HepG2 (cell line): Measurements from ENCODE around the gene GMPPA. TPM values are rescaled to one million over a fixed set of nuclear protein-coding genes. Genes with fewer than 3 reads are reported as not detected.

Source experiments
- ARNTL ChIP-seq: sonication (generic); formaldehyde crosslinking; IDR thresholded peaks from 2 replicates; pipeline ENCODE4 v1.4.0; 2020; ENCODE audit warnings: mild to moderate bottlenecking, missing genetic modification reagents
- DZIP1 ChIP-seq: sonication (generic); formaldehyde crosslinking; IDR thresholded peaks from 2 replicates; pipeline ENCODE4 v1.5.0; 2020; ENCODE audit warnings: mild to moderate bottlenecking, missing genetic modification reagents
- GPBP1L1 ChIP-seq: sonication (generic); formaldehyde crosslinking; IDR thresholded peaks from 2 replicates; pipeline ENCODE4 v1.5.0; 2020; ENCODE audit warnings: mild to moderate bottlenecking, missing genetic modification reagents
- MATR3 ChIP-seq: sonication (generic); formaldehyde crosslinking; IDR thresholded peaks from 2 replicates; pipeline ENCODE4 v1.4.0; 2020; ENCODE audit warnings: missing genetic modification reagents
- SAP130 ChIP-seq: IDR thresholded peaks from 2 replicates; pipeline ENCODE4 v1.6.1; 2016; ENCODE audit warnings: low read depth
- TGIF2 ChIP-seq: IDR thresholded peaks from 2 replicates; pipeline ENCODE4 v1.6.1; 2016; ENCODE audit warnings: control low read depth, missing compliant biosample characterization
- U2AF1 ChIP-seq: fragments of 200-400 bp; formaldehyde crosslinking; optimal IDR thresholded peaks from 2 replicates; pipeline ENCODE3; 2017; ENCODE audit warnings: mild to moderate bottlenecking, low read depth, low read length
- ZBTB25 ChIP-seq: IDR thresholded peaks from 2 replicates; pipeline ENCODE4 v1.6.1; 2018; ENCODE audit warnings: missing genetic modification reagents
- ZBTB4 ChIP-seq: sonication (generic); formaldehyde crosslinking; IDR thresholded peaks from 2 replicates; pipeline ENCODE4 v1.4.0; 2020; ENCODE audit warnings: missing genetic modification reagents, mild to moderate bottlenecking, borderline replicate concordance
- ZNF614 ChIP-seq: IDR thresholded peaks from 2 replicates; pipeline ENCODE4 v1.6.1; 2018; ENCODE audit warnings: missing biosample characterization, missing genetic modification reagents, inconsistent platforms, borderline replicate concordance
- polyA plus RNA-seq, 8 experiments: library from polyadenylated mRNA; depleted of rRNA in 3 of 8; stranded (reverse) in 7 of 8; unstranded in 1 of 8; fragments of >200 nt; fragmentation: Illumina TruSeq in 4 of 8; extraction: Trizol in 4 of 8; gene quantifications; 2 replicates each; pipeline versions ENCODE4 v1.2.1 to v1.2.3, GENCODE V29; 2011 to 2016; ENCODE audit warnings: low read depth in 4 of 8, missing spikeins in 1 of 8, mixed read lengths in 1 of 8; ENCODE audit not compliant: insufficient read depth in 1 of 8
- total RNA-seq, 5 experiments: library from RNA; depleted of rRNA; stranded (reverse); fragments of >200 nt; fragmentation: Illumina TruSeq; extraction: Trizol; gene quantifications; 2 replicates each; pipeline ENCODE4 v1.2.3, GENCODE V29; 2016; ENCODE audit warnings: low read depth in 1 of 5

Gene GMPPA
- total and polyA plus RNA-seq, 2 of the 13 experiments (the other 11 are each of a cell fraction or from before 2014, with no cell fraction given), result 81.1 to 106 TPM

GRCh38 chr2:219488844-219489194 is 9.9 kb upstream of the GMPPA start (continued):
- no peak for TF ChIP-seq GPBP1L1 (CRISPR knock-in tag)
- TF ChIP-seq ARNTL (CRISPR knock-in tag), result no peak
- no peak for TF ChIP-seq DZIP1 (CRISPR knock-in tag)
- TF ChIP-seq ZBTB4, result no peak
- TF ChIP-seq U2AF1, result no peak
- TF ChIP-seq ZBTB25, result no peak
- TF ChIP-seq TGIF2 (CRISPR knock-in tag), result no peak
- TF ChIP-seq SAP130 (CRISPR knock-in tag), result no peak
- no peak for TF ChIP-seq ZNF614 (CRISPR knock-in tag)
- TF ChIP-seq MATR3, result no peak
